Measurements from ENCODE around the gene TBC1D17. TPM values are rescaled to one million over a fixed set of nuclear protein-coding genes. Genes with fewer than 3 reads are reported as not detected.
A peak's percentile ranks its signal among the peaks of the same experiment; 100 is the strongest.

TBC1D17 gene
- total and polyA plus RNA-seq, 2 of the 13 experiments (the other 11 are each of a cell fraction or from before 2014, with no cell fraction given) = 9.7 to 16.9 TPM

GRCh38 chr19:49869484-49870308, 7.8 kb upstream of the TBC1D17 start (continued):
- TF ChIP-seq ZSCAN20 (CRISPR knock-in tag; IDR thresholded peaks at IDR 0.05; ENCODE audit: borderline replicate concordance) = 0 out of 2 replicates have a peak, but pooled peaks have one; percentile 51
- TF ChIP-seq BCL3 (CRISPR knock-in tag; IDR thresholded peaks at IDR 0.05) = no peak
- no peak for TF ChIP-seq ZNF878 (CRISPR knock-in tag; IDR thresholded peaks at IDR 0.05)
- no peak for TF ChIP-seq SRSF1 (optimal IDR thresholded peaks at IDR 0.05; ENCODE audit: low read depth, low read length)
- TF ChIP-seq ATF6 (CRISPR knock-in tag; conservative IDR thresholded peaks at IDR 0.05) = no peak
- no peak for TF ChIP-seq ZNF3 (CRISPR knock-in tag; IDR thresholded peaks at IDR 0.05)
- TF ChIP-seq BRF2 (CRISPR knock-in tag; IDR thresholded peaks at IDR 0.05) = no peak
- TF ChIP-seq ZNF337 (CRISPR knock-in tag; IDR thresholded peaks at IDR 0.05; ENCODE audit: borderline replicate concordance, low read depth) = no peak
- TF ChIP-seq RBFOX2 (IDR thresholded peaks at IDR 0.05; ENCODE audit: low read depth, low read length) = peak; percentile 92
- peak; percentile 0; the same call in 1 of the 2 replicates for TF ChIP-seq GMEB2 (CRISPR knock-in tag; IDR thresholded peaks at IDR 0.05; ENCODE audit: low read depth)
- no peak for TF ChIP-seq NONO (IDR thresholded peaks at IDR 0.05)
- TF ChIP-seq NONO (CRISPR knock-in tag; conservative IDR thresholded peaks at IDR 0.05) = no peak
- 0 out of 2 replicates have a peak, but pooled peaks have one; percentile 19 for TF ChIP-seq PCBP1 (IDR thresholded peaks at IDR 0.05; ENCODE audit: borderline replicate concordance, low read depth, low read length)
- TF ChIP-seq MAF1 (CRISPR knock-in tag; IDR thresholded peaks at IDR 0.05; ENCODE audit: borderline replicate concordance) = no peak
- no peak for TF ChIP-seq RELA (CRISPR knock-in tag; IDR thresholded peaks at IDR 0.05)
- TF ChIP-seq RFX5 (IDR thresholded peaks at IDR 0.05; ENCODE audit: low read depth, low read length) = peak; percentile 99
- TF ChIP-seq ZNF274 (CRISPR knock-in tag; IDR thresholded peaks at IDR 0.05) = no peak
- no peak for TF ChIP-seq ZFP36 (IDR thresholded peaks at IDR 0.05; ENCODE audit: borderline replicate concordance, low read depth, low read length, partially characterized antibody)
- no peak for TF ChIP-seq ZNF629 (CRISPR knock-in tag; conservative IDR thresholded peaks at IDR 0.05)
- TF ChIP-seq TEF (CRISPR knock-in tag; IDR thresholded peaks at IDR 0.05) = 0 out of 2 replicates have a peak, but pooled peaks have one; percentile 51
- TF ChIP-seq ZNF44 (CRISPR knock-in tag; IDR thresholded peaks at IDR 0.05) = no peak; the same call in 1 of the 2 replicates
- no peak for TF ChIP-seq KDM1A (CRISPR knock-in tag; IDR thresholded peaks at IDR 0.05)
- 0 out of 2 replicates have a peak, but pooled peaks have one; percentile 44 for TF ChIP-seq SRY (CRISPR knock-in tag; IDR thresholded peaks at IDR 0.05)
- TF ChIP-seq KDM5B (CRISPR knock-in tag; IDR thresholded peaks at IDR 0.05; ENCODE audit: borderline replicate concordance) = peak; percentile 91
